HG03196 (cell line): ENCODE results near the gene TTLL12.

Experiments
- ATAC-seq: cut with Tn5 transposase; IDR thresholded peaks from one replicate; pipeline ENCODE4 v1.9.1; 2021; ENCODE audit not compliant: unreplicated experiment

TTLL12 gene

GRCh38 chr22:43216738-43217137 is 29.8 kb upstream of the TTLL12 start:
- no peak for ATAC-seq

GRCh38 chr22:43213962-43214361 is 27.0 kb upstream of the TTLL12 start:
- no peak for ATAC-seq

- no peak for ATAC-seq
Measured at GRCh38 chr22:43213051-43213450, 26.1 kb upstream of the TTLL12 start.

- no peak for ATAC-seq
Measured at GRCh38 chr22:43212434-43212952, 25.6 kb upstream of the TTLL12 start.

- no peak for ATAC-seq
Measured at GRCh38 chr22:43211941-43212433, 25.1 kb upstream of the TTLL12 start.

- ATAC-seq: no peak
Measured at GRCh38 chr22:43210631-43211515, 23.9 kb upstream of the TTLL12 start.

- no peak for ATAC-seq
Measured at GRCh38 chr22:43209971-43210370, 23.0 kb upstream of the TTLL12 start.

GRCh38 chr22:43209523-43209890 is 22.6 kb upstream of the TTLL12 start:
- ATAC-seq: no peak

- no peak for ATAC-seq
Measured at GRCh38 chr22:43208703-43209522, 22.0 kb upstream of the TTLL12 start.

GRCh38 chr22:43207849-43208702 is 21.1 kb upstream of the TTLL12 start:
- ATAC-seq: no peak

GRCh38 chr22:43207386-43207785 is 20.5 kb upstream of the TTLL12 start:
- no peak for ATAC-seq

- no peak for ATAC-seq
Measured at GRCh38 chr22:43206509-43207161, 19.7 kb upstream of the TTLL12 start.

GRCh38 chr22:43205748-43206508 is 19.0 kb upstream of the TTLL12 start:
- ATAC-seq: no peak

- no peak for ATAC-seq
Measured at GRCh38 chr22:43205261-43205691, 18.3 kb upstream of the TTLL12 start.

GRCh38 chr22:43203471-43203981 is 16.6 kb upstream of the TTLL12 start:
- no peak for ATAC-seq

- no peak for ATAC-seq
Measured at GRCh38 chr22:43202756-43203410, 15.9 kb upstream of the TTLL12 start.

GRCh38 chr22:43202326-43202725 is 15.4 kb upstream of the TTLL12 start:
- no peak for ATAC-seq

- no peak for ATAC-seq
Measured at GRCh38 chr22:43201486-43202219, 14.7 kb upstream of the TTLL12 start.
